GM10847 (cell line): ENCODE measurements around the gene IFIT5.

Source experiments
- POLR2A ChIP-seq: IDR thresholded peaks from 2 replicates; pipeline ENCODE4 v1.6.1; 2011; ENCODE audit not compliant: insufficient read length; ENCODE audit errors: extremely low read depth

IFIT5 gene

DNA sequence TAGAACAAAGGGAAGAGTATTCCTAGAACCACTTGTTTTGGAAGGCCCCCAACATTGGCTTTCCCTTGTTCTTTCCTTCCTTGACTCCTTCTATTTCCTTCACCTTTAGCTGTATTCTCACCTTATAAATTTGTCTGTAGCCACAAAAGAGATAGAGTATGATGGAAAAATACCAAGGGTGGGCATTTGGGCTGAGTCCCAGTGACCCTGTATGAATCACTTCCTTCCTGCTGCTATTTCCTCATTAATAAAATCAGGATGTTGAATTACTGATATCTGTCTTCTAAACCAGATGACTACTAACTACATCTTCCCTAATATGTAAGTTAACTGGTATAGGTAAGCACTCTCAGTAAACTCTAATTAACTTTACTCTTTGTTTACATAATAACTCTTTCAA is 55.1 kb downstream of the IFIT5 start:
- no peak for TF ChIP-seq POLR2A
